Uterus (tissue), 2 donors: ENCODE measurements around the gene FGFR4.

Experiments
- POLR2A ChIP-seq, 2 donors: fragments of 450-650 bp; IDR thresholded peaks; one replicate each; pipeline ENCODE4 v1.6.1; 2016; ENCODE audit warnings: antibody characterized with exemption in 2 of 2, mild to moderate bottlenecking in 1 of 2, moderate library complexity in 1 of 2
- TF ChIP-seq, protein P1 (sequence below), 4 experiments: fragments of 200-600 bp in 2 of 4; fragments of 450-650 bp in 2 of 4; sonication (generic) in 2 of 4; IDR thresholded peaks; one replicate each; pipeline ENCODE4 v1.5.1; 2016 to 2019; ENCODE audit warnings: antibody characterized with exemption in 4 of 4, mild to moderate bottlenecking in 2 of 4, moderate library complexity in 1 of 4

DNA sequence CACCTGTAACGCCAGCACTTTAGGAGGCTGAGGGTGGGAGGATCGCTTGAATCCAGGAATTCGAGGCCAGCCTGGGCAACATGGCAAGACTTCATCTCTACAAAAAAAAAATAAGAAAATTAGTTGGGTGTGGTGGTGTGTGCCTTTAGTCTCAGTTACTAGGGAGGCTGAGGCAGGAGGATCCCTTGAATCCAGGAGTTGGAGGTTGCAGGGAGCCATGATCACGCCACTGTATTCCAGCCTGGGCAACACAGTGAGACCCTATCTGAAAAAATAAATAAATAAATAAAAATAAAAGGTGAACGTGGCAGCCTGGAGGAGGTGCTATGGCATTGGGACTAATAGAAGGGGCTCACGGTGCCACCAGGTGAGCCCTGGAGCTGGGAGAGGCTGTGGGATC, 7.1 kb downstream of the FGFR4 start:
- TF ChIP-seq POLR2A (IDR thresholded peaks at IDR 0.05) = no peak
- TF ChIP-seq, protein P1, sequence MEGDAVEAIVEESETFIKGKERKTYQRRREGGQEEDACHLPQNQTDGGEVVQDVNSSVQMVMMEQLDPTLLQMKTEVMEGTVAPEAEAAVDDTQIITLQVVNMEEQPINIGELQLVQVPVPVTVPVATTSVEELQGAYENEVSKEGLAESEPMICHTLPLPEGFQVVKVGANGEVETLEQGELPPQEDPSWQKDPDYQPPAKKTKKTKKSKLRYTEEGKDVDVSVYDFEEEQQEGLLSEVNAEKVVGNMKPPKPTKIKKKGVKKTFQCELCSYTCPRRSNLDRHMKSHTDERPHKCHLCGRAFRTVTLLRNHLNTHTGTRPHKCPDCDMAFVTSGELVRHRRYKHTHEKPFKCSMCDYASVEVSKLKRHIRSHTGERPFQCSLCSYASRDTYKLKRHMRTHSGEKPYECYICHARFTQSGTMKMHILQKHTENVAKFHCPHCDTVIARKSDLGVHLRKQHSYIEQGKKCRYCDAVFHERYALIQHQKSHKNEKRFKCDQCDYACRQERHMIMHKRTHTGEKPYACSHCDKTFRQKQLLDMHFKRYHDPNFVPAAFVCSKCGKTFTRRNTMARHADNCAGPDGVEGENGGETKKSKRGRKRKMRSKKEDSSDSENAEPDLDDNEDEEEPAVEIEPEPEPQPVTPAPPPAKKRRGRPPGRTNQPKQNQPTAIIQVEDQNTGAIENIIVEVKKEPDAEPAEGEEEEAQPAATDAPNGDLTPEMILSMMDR (IDR thresholded peaks at IDR 0.05) = no peak
